LNCAP (cell line): ENCODE measurements around the gene ITLN2.

Source experiments
- CTCF ChIP-seq: fragments of 450-650 bp; IDR thresholded peaks from 2 replicates; pipeline ENCODE4 v1.5.1; 2017; ENCODE audit warnings: mild to moderate bottlenecking

ITLN2 gene

GRCh38 chr1:160901768-160902167 is 52.8 kb downstream of the ITLN2 start:
- TF ChIP-seq CTCF = no peak
